Esophagus squamous epithelium (tissue), 4 donors: ENCODE results near the gene RPS6KA1.

ENCODE experiments used
- POLR2A ChIP-seq, 4 donors: fragments of 450-650 bp; IDR thresholded peaks; one replicate each; pipeline ENCODE4 v1.6.1; 2017; ENCODE audit warnings: antibody characterized with exemption in 4 of 4, mild to moderate bottlenecking in 4 of 4, moderate library complexity in 3 of 4
- TF ChIP-seq, protein P1 (sequence below), 6 experiments: fragments of 450-650 bp in 4 of 6; fragments of 200-600 bp in 2 of 6; sonication (generic) in 2 of 6; IDR thresholded peaks; one replicate each; pipeline ENCODE4 v1.5.1; 2016 to 2019; ENCODE audit warnings: antibody characterized with exemption in 6 of 6, mild to moderate bottlenecking in 4 of 6, moderate library complexity in 4 of 6

DNA sequence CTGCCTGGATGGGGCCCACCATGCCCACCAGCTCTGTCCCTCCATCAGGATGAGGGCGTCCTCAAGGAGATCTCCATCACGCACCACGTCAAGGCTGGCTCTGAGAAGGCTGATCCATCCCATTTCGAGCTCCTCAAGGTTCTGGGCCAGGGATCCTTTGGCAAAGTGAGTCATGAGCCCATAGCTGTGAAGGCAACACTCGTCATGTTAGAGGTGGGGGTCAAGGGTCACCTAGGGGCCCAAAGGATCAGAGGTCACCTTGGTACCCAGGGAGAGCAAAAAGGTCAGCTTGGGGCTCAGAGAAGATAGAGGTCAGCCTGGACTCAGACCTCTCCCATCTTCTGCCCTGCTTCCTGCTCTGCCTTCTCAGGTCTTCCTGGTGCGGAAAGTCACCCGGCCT lies 17.3 kb downstream of the RPS6KA1 start:
- TF ChIP-seq, protein P1, sequence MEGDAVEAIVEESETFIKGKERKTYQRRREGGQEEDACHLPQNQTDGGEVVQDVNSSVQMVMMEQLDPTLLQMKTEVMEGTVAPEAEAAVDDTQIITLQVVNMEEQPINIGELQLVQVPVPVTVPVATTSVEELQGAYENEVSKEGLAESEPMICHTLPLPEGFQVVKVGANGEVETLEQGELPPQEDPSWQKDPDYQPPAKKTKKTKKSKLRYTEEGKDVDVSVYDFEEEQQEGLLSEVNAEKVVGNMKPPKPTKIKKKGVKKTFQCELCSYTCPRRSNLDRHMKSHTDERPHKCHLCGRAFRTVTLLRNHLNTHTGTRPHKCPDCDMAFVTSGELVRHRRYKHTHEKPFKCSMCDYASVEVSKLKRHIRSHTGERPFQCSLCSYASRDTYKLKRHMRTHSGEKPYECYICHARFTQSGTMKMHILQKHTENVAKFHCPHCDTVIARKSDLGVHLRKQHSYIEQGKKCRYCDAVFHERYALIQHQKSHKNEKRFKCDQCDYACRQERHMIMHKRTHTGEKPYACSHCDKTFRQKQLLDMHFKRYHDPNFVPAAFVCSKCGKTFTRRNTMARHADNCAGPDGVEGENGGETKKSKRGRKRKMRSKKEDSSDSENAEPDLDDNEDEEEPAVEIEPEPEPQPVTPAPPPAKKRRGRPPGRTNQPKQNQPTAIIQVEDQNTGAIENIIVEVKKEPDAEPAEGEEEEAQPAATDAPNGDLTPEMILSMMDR (IDR thresholded peaks at IDR 0.05) = no peak
- TF ChIP-seq POLR2A (IDR thresholded peaks at IDR 0.05) = no peak
